OCI-LY1 (cell line): Measurements from ENCODE around the gene KDM4B.

Experiments
- H2AFZ ChIP-seq: fragments of 200-600 bp; sonication (generic), shearing (Covaris generic); 2 replicates; pipeline ENCODE4 v1.6.0; 2014; ENCODE audit warnings: antibody characterized with exemption, mild to moderate bottlenecking, low read length
- H3F3A ChIP-seq: fragments of 200-600 bp; sonication (generic), shearing (Covaris generic); 2 replicates; pipeline ENCODE4 v1.6.0; 2014; ENCODE audit warnings: mild to moderate bottlenecking, antibody characterized with exemption, low read length, moderate library complexity; ENCODE audit not compliant: insufficient read depth
- H3K27ac ChIP-seq: fragments of 200-600 bp; sonication (generic); 2 replicates; pipeline ENCODE4 v1.5.1; 2014; ENCODE audit warnings: low read length, mixed run types, mild to moderate bottlenecking, low read depth; ENCODE audit not compliant: poor library complexity, severe bottlenecking
- H3K27me3 ChIP-seq: fragments of 200-600 bp; sonication (generic); 2 replicates; pipeline ENCODE4 v1.6.0; 2014; ENCODE audit warnings: antibody characterized with exemption, mild to moderate bottlenecking, low read length, moderate library complexity; ENCODE audit not compliant: insufficient read depth
- H3K36me3 ChIP-seq: fragments of 200-600 bp; sonication (generic); 2 replicates; pipeline ENCODE4 v1.6.1; 2014; ENCODE audit warnings: mild to moderate bottlenecking, antibody characterized with exemption, low read length, moderate library complexity, mixed read lengths; ENCODE audit not compliant: insufficient read depth
- H3K4me1 ChIP-seq: fragments of 200-600 bp; sonication (generic); 2 replicates; pipeline ENCODE4 v1.5.1; 2014; ENCODE audit warnings: mild to moderate bottlenecking, low read length, moderate library complexity; ENCODE audit not compliant: insufficient read depth, severe bottlenecking
- H3K4me2 ChIP-seq: fragments of 200-600 bp; sonication (generic), shearing (Covaris generic); 2 replicates; pipeline ENCODE4 v1.6.1; 2014; ENCODE audit warnings: low read length
- H3K4me3 ChIP-seq: fragments of 200-600 bp; sonication (generic); 2 replicates; pipeline ENCODE4 v1.5.1; 2014; ENCODE audit warnings: low read length, low read depth, mild to moderate bottlenecking, mixed read lengths; ENCODE audit not compliant: poor library complexity, severe bottlenecking
- H3K79me2 ChIP-seq: fragments of 200-600 bp; shearing (Covaris generic); 2 replicates; pipeline ENCODE4 v1.6.1; 2016; ENCODE audit warnings: mixed run types, low read length, mixed read lengths; ENCODE audit not compliant: insufficient read depth
- H3K9ac ChIP-seq: fragments of 200-600 bp; sonication (generic), shearing (Covaris generic); 2 replicates; pipeline ENCODE4 v1.6.1; 2014; ENCODE audit warnings: mild to moderate bottlenecking, low read length, mixed read lengths
- H3K9me2 ChIP-seq: fragments of 200-600 bp; sonication (generic), shearing (Covaris generic); 2 replicates; pipeline ENCODE4 v1.6.1; 2014; ENCODE audit warnings: low read depth, mild to moderate bottlenecking, low read length, mixed read lengths
- H3K9me3 ChIP-seq: fragments of 200-600 bp; shearing (Covaris generic); 2 replicates; pipeline ENCODE4 v1.6.1; 2014; ENCODE audit warnings: low read length, mixed read lengths
- H4K20me1 ChIP-seq: fragments of 200-600 bp; sonication (generic), shearing (Covaris generic); 2 replicates; pipeline ENCODE4 v1.6.0; 2016; ENCODE audit warnings: mild to moderate bottlenecking, low read length; ENCODE audit not compliant: insufficient read depth
- CTCF ChIP-seq: fragments of 200-600 bp; sonication (generic), shearing (Covaris generic); IDR thresholded peaks from 2 replicates; pipeline ENCODE4 v1.5.1; 2017; ENCODE audit warnings: mild to moderate bottlenecking, antibody characterized with exemption, low read length, moderate library complexity, mixed read lengths
- EZH2 ChIP-seq: fragments of 200-600 bp; sonication (generic), shearing (Covaris generic); IDR thresholded peaks from 2 replicates; pipeline ENCODE4 v1.8.0; 2017; ENCODE audit warnings: borderline replicate concordance, mixed run types, mild to moderate bottlenecking, antibody characterized with exemption, low read length, moderate library complexity, mixed read lengths

Gene KDM4B

DNA sequence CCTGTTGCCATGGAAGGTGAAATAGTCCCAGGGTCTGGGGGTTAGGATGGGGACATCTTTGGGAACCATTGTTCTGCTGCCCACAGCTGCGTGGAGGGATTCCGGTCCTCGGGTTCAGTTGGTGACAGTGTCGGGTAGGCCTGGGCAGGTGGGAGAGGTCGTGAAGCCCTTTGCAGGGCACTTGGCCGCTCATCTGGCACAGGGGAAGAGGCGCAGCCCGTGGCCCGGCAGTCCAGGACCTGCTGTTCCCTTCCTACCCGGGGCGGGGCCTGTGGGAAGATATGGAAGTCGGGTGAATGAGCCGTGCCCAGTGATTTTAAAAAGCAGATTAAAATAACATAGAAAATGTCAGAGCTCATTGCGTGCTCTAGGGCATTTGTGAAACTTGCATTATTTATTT is 44.8 kb downstream of the KDM4B start:
- H3K79me2 ChIP-seq = 0 out of 2 replicates have a peak, but pooled peaks cover 6% of the 10 kb centered on the region
- H4K20me1 ChIP-seq = no peaks in the 10 kb centered on the region
- no peak for TF ChIP-seq CTCF

DNA sequence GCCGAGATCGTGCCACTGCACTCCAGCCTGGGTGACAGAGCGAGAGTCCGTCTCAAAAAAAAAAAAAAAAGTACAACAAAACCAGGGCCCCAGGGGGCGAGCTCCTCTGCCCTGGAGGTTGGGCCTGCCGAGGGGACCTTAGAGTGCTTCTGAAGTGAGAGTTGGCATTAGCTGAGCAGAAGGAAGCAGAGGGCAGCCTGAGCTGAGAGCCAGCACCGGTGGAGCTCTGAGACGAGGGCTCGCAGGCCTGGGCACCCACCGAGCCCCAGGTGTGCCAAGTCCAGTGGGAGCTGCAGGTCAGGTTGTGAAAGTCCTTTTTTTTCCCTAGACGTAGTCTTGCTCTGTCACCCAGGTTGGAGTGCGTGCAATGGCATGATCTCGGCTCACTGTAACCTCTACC is 46.0 kb downstream of the KDM4B start:
- no peak overlapping the region for H2AFZ ChIP-seq
- no peak overlapping the region for H3K4me2 ChIP-seq
- TF ChIP-seq CTCF (no peak), EZH2 (no peak)
- no peaks in the 10 kb centered on the region for H3K4me1 ChIP-seq
- H3K4me3 ChIP-seq = no peak overlapping the region
- peaks cover 4% of the 10 kb centered on the region; the same call in 1 of the 2 replicates for H3K9me3 ChIP-seq
- H3K36me3 ChIP-seq = peaks cover 25% of the 10 kb centered on the region
- no peaks in the 10 kb centered on the region for H3K79me2 ChIP-seq
- H3K9ac ChIP-seq = no peak overlapping the region
- H3F3A ChIP-seq = no peaks in the 10 kb centered on the region; the same call in 1 of the 2 replicates
- H3K27ac ChIP-seq = no peak overlapping the region
- H3K9me2 ChIP-seq = no peaks in the 10 kb centered on the region
- H3K27me3 ChIP-seq = no peaks in the 10 kb centered on the region
- H4K20me1 ChIP-seq = no peaks in the 10 kb centered on the region

More for the DNA sequence above, 44.8 kb downstream of the KDM4B start:
- Histone ChIP-seq H3K9me2 (no peaks in the 10 kb centered on the region), H3K4me3 (no peak overlapping the region), H3K27me3 (no peaks in the 10 kb centered on the region), H3K36me3 (peaks cover 22% of the 10 kb centered on the region), H3K4me2 (no peak overlapping the region), H3K27ac (no peak overlapping the region), H3K9me3 (peaks cover 4% of the 10 kb centered on the region; the same call in 1 of the 2 replicates), H3K9ac (no peak overlapping the region), H2AFZ (no peak overlapping the region), H3F3A (no peaks in the 10 kb centered on the region), H3K4me1 (no peaks in the 10 kb centered on the region)

DNA sequence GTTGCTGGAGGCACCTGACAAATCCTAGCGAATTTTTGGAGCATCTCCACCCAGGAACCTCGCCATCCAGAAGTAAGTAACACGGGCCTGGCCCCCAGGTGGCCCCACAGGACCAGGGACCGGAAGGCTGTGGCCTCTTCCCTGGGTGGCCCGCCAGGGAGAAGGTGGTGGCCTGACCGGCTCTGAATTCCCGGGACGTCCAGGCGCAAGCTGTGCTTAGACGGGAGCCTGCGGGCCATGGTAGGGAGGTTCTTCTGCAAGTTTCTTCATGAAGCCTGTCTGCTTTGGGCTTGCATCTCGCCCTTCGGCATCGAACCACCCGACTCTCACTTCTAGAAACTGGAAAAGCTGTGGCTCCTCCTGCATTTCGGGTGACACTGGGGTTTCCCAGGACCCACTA is 47.4 kb downstream of the KDM4B start:
- H3K36me3 ChIP-seq = peaks cover 25% of the 10 kb centered on the region
- no peaks in the 10 kb centered on the region for H3K9me2 ChIP-seq
- H3K9ac ChIP-seq = no peak overlapping the region
- TF ChIP-seq CTCF = no peak
- no peak for TF ChIP-seq EZH2
- peaks cover 4% of the 10 kb centered on the region; the same call in 1 of the 2 replicates for H3K9me3 ChIP-seq
- no peaks in the 10 kb centered on the region for H3K4me1 ChIP-seq
- no peaks in the 10 kb centered on the region for H3K27me3 ChIP-seq
- H3F3A ChIP-seq = no peaks in the 10 kb centered on the region; the same call in 1 of the 2 replicates
- no peak overlapping the region for H3K4me3 ChIP-seq
- no peak overlapping the region for H3K4me2 ChIP-seq
- no peak overlapping the region for H2AFZ ChIP-seq
- H3K27ac ChIP-seq = no peak overlapping the region
- no peaks in the 10 kb centered on the region for H3K79me2 ChIP-seq
- no peaks in the 10 kb centered on the region for H4K20me1 ChIP-seq
